ENCODE results near the gene PARL.
A peak's percentile ranks its signal among the peaks of the same experiment; 100 is the strongest.

Gene PARL

GRCh38 chr3:183844606-183845005 is 40.1 kb downstream of the PARL start:
- H3K27me3 Mint-ChIP-seq = no peaks in the 10 kb centered on the region
- no peak for ATAC-seq
- peaks cover 18% of the 10 kb centered on the region for H3K4me1 Mint-ChIP-seq
- no peaks in the 10 kb centered on the region for H3K9me3 Mint-ChIP-seq
- DNase-seq = no peak
- peak overlapping the region in 1 of 2 donors; percentile 89 for H3K27ac Mint-ChIP-seq
- H3K4me3 Mint-ChIP-seq = no peak overlapping the region

- ATAC-seq (no peak), DNase-seq (no peak)
- Mint-ChIP-seq H3K9me3 (no peaks in the 10 kb centered on the region), H3K27ac (no peak overlapping the region), H3K4me3 (no peak overlapping the region), H3K4me1 (peaks cover 5% of the 10 kb centered on the region), H3K27me3 (no peaks in the 10 kb centered on the region)
Observed at GRCh38 chr3:183839751-183840150, 44.9 kb downstream of the PARL start.

GRCh38 chr3:183837894-183838293 is 46.8 kb downstream of the PARL start:
- Mint-ChIP-seq H3K27ac (no peak overlapping the region), H3K27me3 (no peaks in the 10 kb centered on the region), H3K4me3 (no peak overlapping the region), H3K4me1 (no peaks in the 10 kb centered on the region), H3K9me3 (no peaks in the 10 kb centered on the region)
- DNase-seq (no peak), ATAC-seq (no peak)

- DNase-seq (no peak), ATAC-seq (no peak)
- no peak overlapping the region for H3K27ac Mint-ChIP-seq
Observed at GRCh38 chr3:183837390-183837789, 47.3 kb downstream of the PARL start.

GRCh38 chr3:183833516-183833915 is 51.2 kb downstream of the PARL start:
- H3K27me3 Mint-ChIP-seq = no peaks in the 10 kb centered on the region
- ATAC-seq = no peak
- no peak for DNase-seq
- H3K27ac Mint-ChIP-seq = peak overlapping the region in 1 of 2 donors; percentile 33
- H3K9me3 Mint-ChIP-seq = no peaks in the 10 kb centered on the region
- H3K4me1 Mint-ChIP-seq = no peaks in the 10 kb centered on the region
- H3K4me3 Mint-ChIP-seq = no peak overlapping the region

More at GRCh38 chr3:183837390-183837789, 47.3 kb downstream of the PARL start:
- Mint-ChIP-seq H3K4me3 (no peak overlapping the region), H3K9me3 (no peaks in the 10 kb centered on the region), H3K27me3 (no peaks in the 10 kb centered on the region), H3K4me1 (no peaks in the 10 kb centered on the region)

- peak overlapping the region in 1 of 2 donors; percentile 95 for H3K27ac Mint-ChIP-seq
- H3K4me1 Mint-ChIP-seq = peaks cover 7% of the 10 kb centered on the region
- no peaks in the 10 kb centered on the region for H3K27me3 Mint-ChIP-seq
- DNase-seq (no peak), ATAC-seq (no peak)
- no peaks in the 10 kb centered on the region for H3K9me3 Mint-ChIP-seq
- H3K4me3 Mint-ChIP-seq = no peak overlapping the region
Observed at GRCh38 chr3:183830187-183830586, 54.5 kb downstream of the PARL start.

- H3K4me1 Mint-ChIP-seq = peaks cover 10% of the 10 kb centered on the region
- no peak overlapping the region for H3K27ac Mint-ChIP-seq
- no peak for ATAC-seq
- no peak overlapping the region for H3K4me3 Mint-ChIP-seq
- DNase-seq = no peak
- no peaks in the 10 kb centered on the region for H3K27me3 Mint-ChIP-seq
- no peaks in the 10 kb centered on the region for H3K9me3 Mint-ChIP-seq
Observed at GRCh38 chr3:183829466-183829865, 55.2 kb downstream of the PARL start.

- H3K27ac Mint-ChIP-seq = no peak overlapping the region
- no peaks in the 10 kb centered on the region for H3K9me3 Mint-ChIP-seq
- ATAC-seq (no peak), DNase-seq (no peak)
- H3K4me1 Mint-ChIP-seq = peaks cover 18% of the 10 kb centered on the region
- H3K27me3 Mint-ChIP-seq = no peaks in the 10 kb centered on the region
- no peak overlapping the region for H3K4me3 Mint-ChIP-seq
Observed at GRCh38 chr3:183828538-183828870, 56.2 kb downstream of the PARL start.

GRCh38 chr3:183827809-183828537 is 56.7 kb downstream of the PARL start:
- Mint-ChIP-seq H3K4me3 (no peak overlapping the region), H3K4me1 (peaks cover 18% of the 10 kb centered on the region), H3K9me3 (no peaks in the 10 kb centered on the region), H3K27ac (no peak overlapping the region), H3K27me3 (no peaks in the 10 kb centered on the region)
- no peak for DNase-seq
- ATAC-seq = no peak

- DNase-seq (no peak), ATAC-seq (no peak)
- Mint-ChIP-seq H3K4me1 (peaks cover 21% of the 10 kb centered on the region), H3K9me3 (no peaks in the 10 kb centered on the region), H3K27me3 (no peaks in the 10 kb centered on the region), H3K4me3 (peak overlapping the region; percentile 18 to 41), H3K27ac (peak overlapping the region in 1 of 2 donors; percentile 55)
Observed at GRCh38 chr3:183826448-183827250, 58.0 kb downstream of the PARL start.

- Mint-ChIP-seq H3K4me1 (peaks cover 21% of the 10 kb centered on the region), H3K4me3 (peak within 1 kb of the TSS; percentile 72 to 82), H3K27ac (peak within 1 kb of the TSS; percentile 43 to 78), H3K9me3 (no peaks in the 10 kb centered on the region), H3K27me3 (no peaks in the 10 kb centered on the region)
- peak; percentile 78 for ATAC-seq
- DNase-seq = peak; percentile 55 to 61
Observed at GRCh38 chr3:183825456-183826161, 59.1 kb downstream of the PARL start, which contains the start of gene MAP6D1. Gene MAP6D1, minus strand, starts transcription at chr3:183825577. Its CDS starts 30 bp downstream, at chr3:183825547.

GRCh38 chr3:183824761-183825455 is 59.8 kb downstream of the PARL start:
- no peaks in the 10 kb centered on the region for H3K9me3 Mint-ChIP-seq
- no peaks in the 10 kb centered on the region for H3K27me3 Mint-ChIP-seq
- H3K4me1 Mint-ChIP-seq = peaks cover 21% of the 10 kb centered on the region
- peak overlapping the region; percentile 72 to 82 for H3K4me3 Mint-ChIP-seq
- peak; percentile 39 to 43 for DNase-seq
- peak; percentile 64 for ATAC-seq
- H3K27ac Mint-ChIP-seq = peak overlapping the region in 1 of 2 donors; percentile 78

- DNase-seq (no peak), ATAC-seq (no peak)
- Mint-ChIP-seq H3K4me1 (peaks cover 21% of the 10 kb centered on the region), H3K27me3 (no peaks in the 10 kb centered on the region), H3K4me3 (peak overlapping the region; percentile 72 to 82), H3K9me3 (no peaks in the 10 kb centered on the region), H3K27ac (no peak overlapping the region)
Observed at GRCh38 chr3:183823963-183824362, 60.7 kb downstream of the PARL start.

GRCh38 chr3:183822631-183823030 is 62.0 kb downstream of the PARL start:
- H3K4me3 Mint-ChIP-seq = no peak overlapping the region
- no peak for DNase-seq

GRCh38 chr3:183819831-183820230 is 64.8 kb downstream of the PARL start:
- DNase-seq (no peak), ATAC-seq (no peak)
- Mint-ChIP-seq H3K4me1 (peaks cover 31% of the 10 kb centered on the region), H3K27me3 (no peaks in the 10 kb centered on the region), H3K4me3 (no peak overlapping the region), H3K27ac (peak overlapping the region in 1 of 2 donors; percentile 54), H3K9me3 (no peaks in the 10 kb centered on the region)

More at GRCh38 chr3:183822631-183823030, 62.0 kb downstream of the PARL start:
- Mint-ChIP-seq H3K9me3 (no peaks in the 10 kb centered on the region), H3K27me3 (no peaks in the 10 kb centered on the region), H3K27ac (no peak overlapping the region), H3K4me1 (peaks cover 21% of the 10 kb centered on the region)
- ATAC-seq = no peak
